HepG2 (cell line): ENCODE data around the gene PLCB2. TPM values are rescaled to one million over a fixed set of nuclear protein-coding genes. Genes with fewer than 3 reads are reported as not detected.

Experiments
- CENPT ChIP-seq: sonication (generic); formaldehyde crosslinking; IDR thresholded peaks from 2 replicates; pipeline ENCODE4 v1.8.0; 2022; ENCODE audit warnings: low read depth, mild to moderate bottlenecking, moderate library complexity, missing genetic modification reagents
- DR1 ChIP-seq: sonication (generic); formaldehyde crosslinking; IDR thresholded peaks from 2 replicates; pipeline ENCODE4 v1.8.0; 2021; ENCODE audit warnings: mild to moderate bottlenecking, missing genetic modification reagents, inconsistent platforms
- E2F2 ChIP-seq: sonication (generic); formaldehyde crosslinking; IDR thresholded peaks from 2 replicates; pipeline ENCODE4 v1.4.0; 2020; ENCODE audit warnings: missing genetic modification reagents, borderline replicate concordance
- EED ChIP-seq: sonication (generic); formaldehyde crosslinking; IDR thresholded peaks from 2 replicates; pipeline ENCODE4 v1.5.0; 2020; ENCODE audit warnings: mild to moderate bottlenecking, missing genetic modification reagents
- ETS1 ChIP-seq: sonication (generic); formaldehyde crosslinking; IDR thresholded peaks from 2 replicates; pipeline ENCODE4 v1.4.0; 2020; ENCODE audit warnings: missing genetic modification reagents
- FOSL2 ChIP-seq: sonication (generic); formaldehyde crosslinking; IDR thresholded peaks from 2 replicates; pipeline ENCODE4 v1.4.0; 2020; ENCODE audit warnings: missing genetic modification reagents
- GLI4 ChIP-seq: sonication (generic); formaldehyde crosslinking; IDR thresholded peaks from 2 replicates; pipeline ENCODE4 v1.5.1; 2020; ENCODE audit warnings: missing genetic modification reagents, mild to moderate bottlenecking, moderate library complexity, borderline replicate concordance
- MLX ChIP-seq: IDR thresholded peaks from 2 replicates; pipeline ENCODE4 v1.6.1; 2016
- NKX3-1 ChIP-seq: sonication (generic); formaldehyde crosslinking; IDR thresholded peaks from 2 replicates; pipeline ENCODE4 v1.5.0; 2020; ENCODE audit warnings: missing genetic modification reagents
- NONO ChIP-seq, 2 experiments: fragments of 450-650 bp in 1 of 2; sonication (generic) in 1 of 2; formaldehyde crosslinking in 1 of 2; IDR thresholded peaks in 1 of 2; conservative IDR thresholded peaks in 1 of 2; 2 replicates each; pipeline versions ENCODE4 v1.6.1 to v1.8.0; 2017 to 2022; ENCODE audit warnings: mild to moderate bottlenecking in 1 of 2, missing genetic modification reagents in 1 of 2, moderate library complexity in 1 of 2
- SP1 ChIP-seq, 2 experiments: fragments of 450-650 bp in 1 of 2; sonication (generic) in 1 of 2; formaldehyde crosslinking in 1 of 2; IDR thresholded peaks; 2 replicates each; pipeline versions ENCODE4 v1.4.0 to v1.6.1; 2016 to 2020; ENCODE audit warnings: missing genetic modification reagents in 1 of 2
- TFAP4 ChIP-seq: sonication (generic); IDR thresholded peaks from 2 replicates; pipeline ENCODE4 v1.6.1; 2016; ENCODE audit warnings: low read depth, borderline replicate concordance
- ZFP41 ChIP-seq: sonication (generic); formaldehyde crosslinking; IDR thresholded peaks from 2 replicates; pipeline ENCODE4 v1.4.0; 2020; ENCODE audit warnings: mild to moderate bottlenecking, missing genetic modification reagents, borderline replicate concordance
- ZFP62 ChIP-seq: sonication (generic); formaldehyde crosslinking; IDR thresholded peaks from 2 replicates; pipeline ENCODE4 v1.4.0; 2020; ENCODE audit warnings: missing genetic modification reagents
- ZFY ChIP-seq: sonication (generic); formaldehyde crosslinking; IDR thresholded peaks from 2 replicates; pipeline ENCODE4 v1.4.0; 2020; ENCODE audit warnings: missing genetic modification reagents
- ZMAT3 ChIP-seq: sonication (generic); formaldehyde crosslinking; conservative IDR thresholded peaks from 2 replicates; pipeline ENCODE4 v1.7.0; 2021; ENCODE audit warnings: missing genetic modification reagents
- ZNF256 ChIP-seq: sonication (generic); formaldehyde crosslinking; conservative IDR thresholded peaks from 2 replicates; pipeline ENCODE4 v1.4.0; 2020; ENCODE audit warnings: missing genetic modification reagents
- ZNF337 ChIP-seq: sonication (generic); formaldehyde crosslinking; IDR thresholded peaks from 2 replicates; pipeline ENCODE4 v1.5.1; 2020; ENCODE audit warnings: missing genetic modification reagents, low read depth, mild to moderate bottlenecking, borderline replicate concordance
- ZNF343 ChIP-seq: sonication (generic); formaldehyde crosslinking; IDR thresholded peaks from 2 replicates; pipeline ENCODE4 v1.4.0; 2020; ENCODE audit warnings: mild to moderate bottlenecking, missing genetic modification reagents
- ZNF362 ChIP-seq: sonication (generic); formaldehyde crosslinking; IDR thresholded peaks from 2 replicates; pipeline ENCODE4 v1.4.0; 2020; ENCODE audit warnings: missing genetic modification reagents, mild to moderate bottlenecking, borderline replicate concordance
- ZNF383 ChIP-seq: sonication (generic); formaldehyde crosslinking; IDR thresholded peaks from 2 replicates; pipeline ENCODE4 v1.4.0; 2020; ENCODE audit warnings: missing genetic modification reagents, mild to moderate bottlenecking, borderline replicate concordance
- ZNF557 ChIP-seq: sonication (generic); formaldehyde crosslinking; IDR thresholded peaks from 2 replicates; pipeline ENCODE4 v1.4.0; 2020; ENCODE audit warnings: missing genetic modification reagents
- ZNF615 ChIP-seq: sonication (generic); formaldehyde crosslinking; IDR thresholded peaks from 2 replicates; pipeline ENCODE4 v1.5.0; 2020; ENCODE audit warnings: mild to moderate bottlenecking, missing genetic modification reagents, borderline replicate concordance
- ZNF781 ChIP-seq: sonication (generic); formaldehyde crosslinking; IDR thresholded peaks from 2 replicates; pipeline ENCODE4 v1.5.1; 2020; ENCODE audit warnings: borderline replicate concordance, mild to moderate bottlenecking, missing genetic modification reagents; ENCODE audit errors: not compliant biosample characterization
- ZNF839 ChIP-seq: sonication (generic); formaldehyde crosslinking; IDR thresholded peaks from 2 replicates; pipeline ENCODE4 v1.4.0; 2020; ENCODE audit warnings: missing genetic modification reagents, mild to moderate bottlenecking, borderline replicate concordance
- polyA plus RNA-seq, 8 experiments: library from polyadenylated mRNA; depleted of rRNA in 3 of 8; stranded (reverse) in 7 of 8; unstranded in 1 of 8; fragments of >200 nt; fragmentation: Illumina TruSeq in 4 of 8; extraction: Trizol in 4 of 8; gene quantifications; 2 replicates each; pipeline versions ENCODE4 v1.2.1 to v1.2.3, GENCODE V29; 2011 to 2016; ENCODE audit warnings: low read depth in 4 of 8, missing spikeins in 1 of 8, mixed read lengths in 1 of 8; ENCODE audit not compliant: insufficient read depth in 1 of 8
- total RNA-seq, 5 experiments: library from RNA; depleted of rRNA; stranded (reverse); fragments of >200 nt; fragmentation: Illumina TruSeq; extraction: Trizol; gene quantifications; 2 replicates each; pipeline ENCODE4 v1.2.3, GENCODE V29; 2016; ENCODE audit warnings: low read depth in 1 of 5

Gene PLCB2
- total and polyA plus RNA-seq, 2 of the 13 experiments (the other 11 are each of a cell fraction or from before 2014, with no cell fraction given) = 0.11 TPM; not detected in 1

GRCh38 chr15:40282147-40282868, 25.4 kb downstream of the PLCB2 start (continued):
- no peak for TF ChIP-seq NONO (IDR thresholded peaks at IDR 0.05)
- no peak; the same call in 1 of the 2 replicates for TF ChIP-seq NONO (CRISPR knock-in tag; conservative IDR thresholded peaks at IDR 0.05)
- TF ChIP-seq ZFP62 (CRISPR knock-in tag) = no peak
- no peak for TF ChIP-seq CENPT
- TF ChIP-seq MLX (CRISPR knock-in tag) = no peak
- TF ChIP-seq ZNF839 = no peak
- TF ChIP-seq ZNF343 (CRISPR knock-in tag) = no peak
- no peak for TF ChIP-seq ZNF362 (CRISPR knock-in tag)
- no peak for TF ChIP-seq ZNF337 (CRISPR knock-in tag)
- TF ChIP-seq ZNF383 (CRISPR knock-in tag) = no peak
- peak; percentile 11; the same call in 1 of the 2 replicates for TF ChIP-seq EED (CRISPR knock-in tag)
- no peak for TF ChIP-seq SP1 (IDR thresholded peaks at IDR 0.05)
- no peak for TF ChIP-seq SP1 (CRISPR knock-in tag; IDR thresholded peaks at IDR 0.05)
- TF ChIP-seq ZNF256 (CRISPR knock-in tag) = no peak
- no peak for TF ChIP-seq FOSL2 (CRISPR knock-in tag)
- no peak for TF ChIP-seq GLI4
- no peak for TF ChIP-seq ZFP41 (CRISPR knock-in tag)
- no peak for TF ChIP-seq ZNF615
- no peak for TF ChIP-seq TFAP4
- TF ChIP-seq ETS1 (CRISPR knock-in tag) = no peak
- TF ChIP-seq ZFY (CRISPR knock-in tag) = peak; percentile 58
- no peak for TF ChIP-seq ZNF781 (CRISPR knock-in tag)
- TF ChIP-seq E2F2 (CRISPR knock-in tag) = no peak
- TF ChIP-seq DR1 (CRISPR knock-in tag) = no peak; the same call in 1 of the 2 replicates
- TF ChIP-seq NKX3-1 (CRISPR knock-in tag) = no peak; the same call in 1 of the 2 replicates
- no peak for TF ChIP-seq ZMAT3 (CRISPR knock-in tag)
- 0 out of 2 replicates have a peak, but pooled peaks have one; percentile 24 for TF ChIP-seq ZNF557 (CRISPR knock-in tag)
